ENCODE data around the gene CADPS.

CADPS gene

GRCh38 chr3:62718515-62719320 is 156.5 kb downstream of the CADPS start:
- DNase-seq (ENCODE audit: low read depth), result no peak
- H3K4me3 ChIP-seq (ENCODE audit: low read length), result no peak overlapping the region
- TF ChIP-seq CTCF (conservative IDR thresholded peaks at IDR 0.05; ENCODE audit: low read length), result no peak

- TF ChIP-seq CTCF (conservative IDR thresholded peaks at IDR 0.05; ENCODE audit: low read length), result no peak
- no peak for DNase-seq (ENCODE audit: low read depth)
Measured at GRCh38 chr3:62718011-62718410, 157.2 kb downstream of the CADPS start.

GRCh38 chr3:62712746-62713145 is 162.5 kb downstream of the CADPS start:
- DNase-seq (ENCODE audit: low read depth), result peak; percentile 16
- no peak for TF ChIP-seq CTCF (conservative IDR thresholded peaks at IDR 0.05; ENCODE audit: low read length)

More at GRCh38 chr3:62718011-62718410, 157.2 kb downstream of the CADPS start:
- no peak overlapping the region for H3K4me3 ChIP-seq (ENCODE audit: low read length)

GRCh38 chr3:62710751-62711150 is 164.5 kb downstream of the CADPS start:
- no peak overlapping the region for H3K4me3 ChIP-seq (ENCODE audit: low read length)
- TF ChIP-seq CTCF (conservative IDR thresholded peaks at IDR 0.05; ENCODE audit: low read length), result no peak
- DNase-seq (ENCODE audit: low read depth), result no peak

More at GRCh38 chr3:62712746-62713145, 162.5 kb downstream of the CADPS start:
- H3K4me3 ChIP-seq (ENCODE audit: low read length), result no peak overlapping the region

GRCh38 chr3:62708638-62709373 is 166.4 kb downstream of the CADPS start:
- DNase-seq (ENCODE audit: low read depth), result no peak
- H3K4me3 ChIP-seq (ENCODE audit: low read length), result no peak overlapping the region
- no peak for TF ChIP-seq CTCF (conservative IDR thresholded peaks at IDR 0.05; ENCODE audit: low read length)

GRCh38 chr3:62705721-62706120 is 169.5 kb downstream of the CADPS start:
- DNase-seq (ENCODE audit: low read depth), result no peak
- no peak overlapping the region for H3K4me3 ChIP-seq (ENCODE audit: low read length)
- no peak for TF ChIP-seq CTCF (conservative IDR thresholded peaks at IDR 0.05; ENCODE audit: low read length)

Data from AG10803 (cell line).